Adipose tissue (tissue), 3 donors: ENCODE data around the gene ROPN1L. TPM values are rescaled to one million over a fixed set of nuclear protein-coding genes. Genes with fewer than 3 reads are reported as not detected.
"Not testable (repeated sequence)": the region's sequence is repeated elsewhere in the genome, so short reads cannot be mapped to it uniquely, and the experiment has no call there.

Experiments used
- H3K27ac ChIP-seq: one replicate; pipeline ENCODE4 v1.5.1; 2013; ENCODE audit warnings: low read depth, low read length
- WGBS, 3 donors: extraction: QIAGEN DNeasy Blood & Tissue Kit; methylation state at CpG; one replicate each; pipeline ENCODE4 v1.1.7; 2013; 5-methylcytosine and 5-hydroxymethylcytosine counted together
- polyA plus RNA-seq, 3 donors: library from polyadenylated mRNA; stranded (reverse); fragments of 200-250 nt; gene quantifications; one replicate each; pipeline ENCODE4 v1.2.3, GENCODE V29; 2013
- donor health status: healthy with polysubstance abuse.
- donor health status: Bipolar disorder and iron deficiency.
- donor health status: healthy.

The ROPN1L gene
- polyA plus RNA-seq = 1 to 10 TPM in 2 of 3 donors, under 1 TPM in 1; 0.89 to 2.6 (median 2.1) TPM

- 1% methylated on average over 62 to 63 of the region's 63 CpGs for WGBS, 3 donors
- H3K27ac ChIP-seq = no peak within 1 kb of the TSS
Measured at GRCh38 chr5:10441083-10441991, at the start of gene ROPN1L. ROPN1L (plus strand) TSS chr5:10441879; CDS start chr5:10442168, 289 bp downstream.

- 90 to 95% (median 91%) methylated on average over 6 of the region's 6 CpGs for WGBS, 3 donors
- H3K27ac ChIP-seq = not testable (repeated sequence)
Measured at GRCh38 chr5:10392567-10393328, 48.9 kb upstream of the ROPN1L start.

GRCh38 chr5:10393491-10393890, 48.2 kb upstream of the ROPN1L start:
- WGBS, 3 donors = 70 to 87% (median 86%) methylated on average over 2 of the region's 2 CpGs
- H3K27ac ChIP-seq = no peak overlapping the region

GRCh38 chr5:10396552-10396951, 45.1 kb upstream of the ROPN1L start:
- 54 to 90% (median 90%) methylated on average over 5 of the region's 5 CpGs for WGBS, 3 donors
- H3K27ac ChIP-seq = no peak overlapping the region

GRCh38 chr5:10399839-10400238, 41.8 kb upstream of the ROPN1L start:
- H3K27ac ChIP-seq = no peak overlapping the region

- H3K27ac ChIP-seq = no peak overlapping the region
Measured at GRCh38 chr5:10400411-10400810, 41.3 kb upstream of the ROPN1L start.

GRCh38 chr5:10400831-10401230, 40.8 kb upstream of the ROPN1L start:
- WGBS, 3 donors = 46 to 65% (median 53%) methylated on average over 3 of the region's 3 CpGs
- H3K27ac ChIP-seq = no peak overlapping the region

More at GRCh38 chr5:10400411-10400810, 41.3 kb upstream of the ROPN1L start:
- WGBS, 3 donors = 86 to 94% (median 88%) methylated on average over 2 of the region's 2 CpGs

- no peak overlapping the region for H3K27ac ChIP-seq
- WGBS, 3 donors = 64 to 89% (median 68%) methylated on average over 1 of the region's 1 CpG
Measured at GRCh38 chr5:10401498-10401897, 40.2 kb upstream of the ROPN1L start.

- WGBS, 3 donors = 93 to 100% (median 99%) methylated on average over 1 of the region's 1 CpG
Measured at GRCh38 chr5:10403829-10404228, 37.9 kb upstream of the ROPN1L start.

GRCh38 chr5:10406651-10407050, 35.0 kb upstream of the ROPN1L start:
- WGBS, 3 donors = 66 to 88% (median 73%) methylated on average over 3 of the region's 3 CpGs

More at GRCh38 chr5:10403829-10404228, 37.9 kb upstream of the ROPN1L start:
- no peak overlapping the region for H3K27ac ChIP-seq

GRCh38 chr5:10409504-10409903, 32.2 kb upstream of the ROPN1L start:
- WGBS, 3 donors = 66 to 88% (median 72%) methylated on average over 1 of the region's 1 CpG
- no peak overlapping the region for H3K27ac ChIP-seq

More at GRCh38 chr5:10406651-10407050, 35.0 kb upstream of the ROPN1L start:
- no peak overlapping the region for H3K27ac ChIP-seq

- WGBS, 3 donors = 74 to 93% (median 84%) methylated on average over 1 of the region's 1 CpG
- no peak overlapping the region for H3K27ac ChIP-seq
Measured at GRCh38 chr5:10410662-10411061, 31.0 kb upstream of the ROPN1L start.

GRCh38 chr5:10411336-10411735, 30.3 kb upstream of the ROPN1L start:
- no peak overlapping the region for H3K27ac ChIP-seq
- 93 to 95% (median 94%) methylated on average over 5 of the region's 5 CpGs for WGBS, 3 donors

- 49 to 98% (median 94%) methylated on average over 3 of the region's 3 CpGs for WGBS, 3 donors
- H3K27ac ChIP-seq = no peak overlapping the region
Measured at GRCh38 chr5:10416868-10417267, 24.8 kb upstream of the ROPN1L start.

- WGBS, 3 donors = 82 to 94% (median 92%) methylated on average over 4 of the region's 4 CpGs
- no peak overlapping the region for H3K27ac ChIP-seq
Measured at GRCh38 chr5:10418654-10419345, 22.9 kb upstream of the ROPN1L start.

GRCh38 chr5:10420468-10420867, 21.2 kb upstream of the ROPN1L start:
- no peak overlapping the region for H3K27ac ChIP-seq
- WGBS, 3 donors = 80 to 96% (median 93%) methylated on average over 2 of the region's 2 CpGs

GRCh38 chr5:10420932-10421331, 20.7 kb upstream of the ROPN1L start:
- H3K27ac ChIP-seq = no peak overlapping the region

- H3K27ac ChIP-seq = no peak overlapping the region
- 50 to 86% (median 62%) methylated on average over 12 of the region's 12 CpGs for WGBS, 3 donors
Measured at GRCh38 chr5:10421896-10422691, 19.6 kb upstream of the ROPN1L start.
